ENCODE results near the gene CTSD. TPM values are rescaled to one million over a fixed set of nuclear protein-coding genes. Genes with fewer than 3 reads are reported as not detected.

The CTSD gene
- total RNA-seq, 1 donor: 63.9 TPM

GRCh38 chr11:1768141-1768469 lies 4.4 kb upstream of the CTSD start:
- TF ChIP-seq CTCF (IDR thresholded peaks at IDR 0.05; ENCODE audit: insufficient read depth, low read depth, low read length): no peak
- no peak overlapping the region for H3K4me3 ChIP-seq (ENCODE audit: low read depth, low read length)
- no peak for DNase-seq (ENCODE audit: low read depth)

GRCh38 chr11:1767399-1768140 lies 3.8 kb upstream of the CTSD start:
- DNase-seq (ENCODE audit: low read depth): no peak
- TF ChIP-seq CTCF (IDR thresholded peaks at IDR 0.05; ENCODE audit: insufficient read depth, low read depth, low read length): no peak
- no peak overlapping the region for H3K4me3 ChIP-seq (ENCODE audit: low read depth, low read length)

- H3K4me3 ChIP-seq (ENCODE audit: low read depth, low read length): no peak overlapping the region
- TF ChIP-seq CTCF (IDR thresholded peaks at IDR 0.05; ENCODE audit: insufficient read depth, low read depth, low read length): no peak
- no peak for DNase-seq (ENCODE audit: low read depth)
Measured at GRCh38 chr11:1766719-1767398, 3.1 kb upstream of the CTSD start.

DNA sequence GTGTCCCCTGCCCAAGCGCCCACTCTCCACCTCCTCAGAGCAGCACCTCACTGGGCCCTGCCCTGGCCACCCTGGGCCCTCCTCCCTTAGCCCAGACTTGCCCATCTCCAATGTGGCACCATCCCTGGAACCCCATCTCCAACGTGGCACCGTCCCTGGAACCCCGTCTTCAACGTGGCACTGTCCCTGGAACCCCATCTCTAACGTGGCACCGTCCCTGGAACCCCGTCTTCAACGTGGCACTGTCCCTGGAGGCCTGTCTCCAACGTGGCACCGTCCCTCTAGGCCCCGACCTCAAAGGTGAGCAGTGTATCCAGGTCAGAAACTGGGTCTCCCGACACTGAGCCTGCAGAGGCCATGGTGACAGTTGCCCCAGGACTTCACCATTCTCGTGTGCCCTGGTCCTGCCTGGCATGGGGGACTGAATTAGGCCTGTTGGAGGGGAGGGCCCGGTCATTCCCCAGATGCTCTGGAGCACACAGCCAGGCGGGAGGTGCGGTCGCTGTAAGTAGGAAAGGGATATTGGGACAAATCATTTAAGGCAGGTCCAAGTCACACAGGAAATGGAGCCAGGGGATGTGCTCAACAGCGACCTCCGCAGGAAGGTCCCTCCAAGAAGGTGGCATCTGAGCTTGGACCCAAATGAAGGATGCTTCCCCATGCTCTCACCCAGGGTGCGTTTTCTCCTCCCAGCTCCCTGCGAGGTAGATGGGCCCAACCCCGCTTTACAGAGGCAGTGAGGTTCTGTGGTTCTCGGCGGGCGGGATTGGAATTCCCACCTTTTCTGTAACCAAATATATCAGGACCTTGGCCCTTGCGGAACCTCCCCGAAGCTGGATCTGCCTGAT lies 2.4 kb upstream of the CTSD start:
- no peak for DNase-seq (ENCODE audit: low read depth)
- TF ChIP-seq CTCF (IDR thresholded peaks at IDR 0.05; ENCODE audit: insufficient read depth, low read depth, low read length): no peak
- H3K4me3 ChIP-seq (ENCODE audit: low read depth, low read length): no peak overlapping the region

DNA sequence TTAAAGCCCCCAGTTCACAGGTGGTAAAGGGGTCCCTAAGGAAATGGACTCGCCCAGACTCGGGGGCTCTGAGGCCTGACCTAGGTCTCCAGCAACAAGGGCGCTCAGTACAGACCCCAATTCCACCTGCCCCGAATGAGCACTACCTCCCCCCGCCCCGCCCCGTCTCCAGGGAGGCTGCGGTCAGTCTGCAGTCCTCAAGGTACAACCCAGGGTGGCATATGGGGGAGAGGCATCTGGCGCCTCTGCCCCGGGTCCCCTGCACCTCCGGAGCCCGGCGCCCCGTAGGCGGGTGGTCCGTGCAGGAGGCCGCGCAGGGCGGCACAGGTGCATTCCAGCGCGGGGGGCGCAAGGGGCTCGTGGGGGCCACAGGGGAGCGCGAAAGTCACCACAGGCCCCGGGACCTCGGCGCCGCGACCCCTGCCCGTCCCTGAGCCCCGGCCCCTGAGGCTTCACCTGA lies 361 bp downstream of the CTSD start:
- peak overlapping the region; percentile 74 for H3K4me3 ChIP-seq (ENCODE audit: low read depth, low read length)
- DNase-seq (ENCODE audit: low read depth): no peak
- TF ChIP-seq CTCF (IDR thresholded peaks at IDR 0.05; ENCODE audit: insufficient read depth, low read depth, low read length): no peak

DNA sequence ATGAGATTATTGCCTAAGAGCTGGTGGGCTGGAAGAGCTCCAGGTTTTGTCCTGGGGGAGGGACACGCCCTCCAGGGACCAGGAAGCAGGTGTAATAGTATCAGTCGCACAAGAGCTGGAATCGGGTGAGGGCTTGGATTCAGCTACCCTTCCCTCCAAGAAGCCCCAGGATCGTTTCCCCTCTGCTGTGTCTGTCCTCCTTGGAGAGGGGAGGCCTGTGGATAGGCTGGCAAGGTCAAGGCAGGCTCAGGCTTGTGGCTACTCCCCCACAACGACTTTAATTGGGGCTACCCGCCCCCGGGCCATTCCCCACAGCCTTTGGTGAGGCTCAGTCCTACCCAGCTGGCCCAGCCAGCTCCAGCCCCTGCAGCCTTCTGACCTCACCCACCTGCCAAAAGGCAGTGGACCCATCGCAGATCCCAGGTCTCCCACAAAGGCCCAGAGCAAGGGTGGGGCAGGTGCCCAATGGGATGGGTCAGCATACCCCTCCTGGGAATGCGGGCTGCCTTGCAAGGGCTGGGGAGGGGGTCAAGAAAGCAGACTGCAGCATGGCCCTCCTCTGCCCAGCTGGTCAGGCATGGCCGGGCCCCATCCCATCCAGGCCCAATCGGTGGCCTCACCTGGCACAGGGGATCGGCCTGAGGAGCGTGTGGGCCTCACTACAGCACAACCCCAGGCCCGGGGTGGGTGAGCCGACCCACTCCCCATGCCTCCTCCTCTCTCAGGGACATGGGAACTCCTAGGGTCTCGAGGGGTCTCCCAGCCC lies 1.0 kb downstream of the CTSD start:
- peak overlapping the region; percentile 74 for H3K4me3 ChIP-seq (ENCODE audit: low read depth, low read length)
- no peak for TF ChIP-seq CTCF (IDR thresholded peaks at IDR 0.05; ENCODE audit: insufficient read depth, low read depth, low read length)
- no peak for DNase-seq (ENCODE audit: low read depth)

Data from fibroblast of villous mesenchyme (primary cell).